HG02798 (cell line): ENCODE data around the gene CENPQ.

Experiments used
- ATAC-seq: cut with Tn5 transposase; IDR thresholded peaks from one replicate; pipeline ENCODE4 v1.9.1; 2021; ENCODE audit warnings: mild to moderate bottlenecking; ENCODE audit not compliant: unreplicated experiment, poor library complexity

Gene CENPQ

GRCh38 chr6:49535795-49536194, 72.6 kb downstream of the CENPQ start:
- no peak for ATAC-seq

- no peak for ATAC-seq
Observed at GRCh38 chr6:49539102-49539501, 75.9 kb downstream of the CENPQ start.

- no peak for ATAC-seq
Observed at GRCh38 chr6:49540614-49541013, 77.4 kb downstream of the CENPQ start.

- ATAC-seq, result no peak
Observed at GRCh38 chr6:49541210-49541724, 78.1 kb downstream of the CENPQ start.

- ATAC-seq, result no peak
Observed at GRCh38 chr6:49541936-49542335, 78.8 kb downstream of the CENPQ start.
